Activated CD8-positive, alpha-beta T cell treated with anti-CD3 and anti-CD28 coated beads for 36 hours (primary cell): Measurements from ENCODE around the gene SIRT7. TPM values are rescaled to one million over a fixed set of nuclear protein-coding genes. Genes with fewer than 3 reads are reported as not detected.

Source experiments
- ATAC-seq: fragments of 200-7000 bp; cut with Tn5 transposase; one replicate; pipeline ENCODE4 v1.10.0; 2021; ENCODE audit warnings: mild to moderate bottlenecking, moderate library complexity
- CTCF ChIA-PET: fragments of 350-600 bp; sonication (Branson Sonifier 250); formaldehyde crosslinking; loops from one replicate; lab custom pipeline; 2021; ENCODE audit warnings: antibody characterized with exemption; lab: Charles Lee
- POLR2A ChIA-PET: fragments of 350-600 bp; sonication (Branson Sonifier 250); formaldehyde crosslinking; loops from one replicate; lab custom pipeline; 2021; ENCODE audit warnings: antibody characterized with exemption; lab: Charles Lee
- DNase-seq: peaks from one replicate; pipeline ENCODE4 v3.0.0-alpha.2; 2020
- H3K27ac Mint-ChIP-seq: one replicate; pipeline ENCODE4 v1.8.0; 2021; ENCODE audit warnings: mild to moderate bottlenecking, mixed read lengths
- H3K27me3 Mint-ChIP-seq: one replicate; pipeline ENCODE4 v1.8.0; 2021; ENCODE audit warnings: mixed read lengths
- H3K36me3 Mint-ChIP-seq: one replicate; pipeline ENCODE4 v1.8.0; 2021; ENCODE audit warnings: low read depth, mixed read lengths
- H3K4me1 Mint-ChIP-seq: one replicate; pipeline ENCODE4 v1.8.0; 2021; ENCODE audit warnings: low read depth, mixed read lengths
- H3K4me3 Mint-ChIP-seq: one replicate; pipeline ENCODE4 v1.8.0; 2021; ENCODE audit warnings: mild to moderate bottlenecking, moderate library complexity, mixed read lengths
- H3K9me3 Mint-ChIP-seq: one replicate; pipeline ENCODE4 v1.8.0; 2021; ENCODE audit warnings: mixed read lengths
- CTCF ChIP-seq: fragments of 200-600 bp; IDR thresholded peaks from one replicate; pipeline ENCODE4 v1.8.0; 2022; ENCODE audit warnings: antibody characterized with exemption, mild to moderate bottlenecking
- intact Hi-C: fragments of 100-400 bp; cut with micrococcal nuclease; formaldehyde crosslinking; loops from one replicate; pipeline ENCODE4 v1.10.0; 2022
- total RNA-seq, 2 experiments: library from RNA; stranded (reverse); gene quantifications; one replicate each; pipeline ENCODE4 v1.2.3, GENCODE V29; 2021

Gene SIRT7
- total RNA-seq, 2 experiments from 2014 or later: 28.1 to 32.0 TPM

- no peak for DNase-seq
- peaks cover 10% of the 10 kb centered on the region for H3K4me1 Mint-ChIP-seq
- ChIA-PET POLR2A (interaction anchor here (1.2 to 5.6 kb wide), 5 partner anchors 13 to 51 kb away, joined by 3 to 73 read pairs (median 10); partner anchors contain the start of genes ARHGDIA and P4HB), CTCF (interaction anchor here (1.3 kb wide), 1 partner anchor 69 kb away, joined by 5 read pairs; no protein-coding TSS in a partner anchor)
- H3K27me3 Mint-ChIP-seq: no peaks in the 10 kb centered on the region
- ATAC-seq: no peak
- no peak overlapping the region for H3K27ac Mint-ChIP-seq
- H3K9me3 Mint-ChIP-seq: no peaks in the 10 kb centered on the region
- H3K36me3 Mint-ChIP-seq: peaks cover 69% of the 10 kb centered on the region
- H3K4me3 Mint-ChIP-seq: no peak overlapping the region
- TF ChIP-seq CTCF: no peak
- intact Hi-C loops: no loop called here
These were observed 33.0 kb downstream of the SIRT7 start for GRCh38 chr17:81884968-81885367.

DNA sequence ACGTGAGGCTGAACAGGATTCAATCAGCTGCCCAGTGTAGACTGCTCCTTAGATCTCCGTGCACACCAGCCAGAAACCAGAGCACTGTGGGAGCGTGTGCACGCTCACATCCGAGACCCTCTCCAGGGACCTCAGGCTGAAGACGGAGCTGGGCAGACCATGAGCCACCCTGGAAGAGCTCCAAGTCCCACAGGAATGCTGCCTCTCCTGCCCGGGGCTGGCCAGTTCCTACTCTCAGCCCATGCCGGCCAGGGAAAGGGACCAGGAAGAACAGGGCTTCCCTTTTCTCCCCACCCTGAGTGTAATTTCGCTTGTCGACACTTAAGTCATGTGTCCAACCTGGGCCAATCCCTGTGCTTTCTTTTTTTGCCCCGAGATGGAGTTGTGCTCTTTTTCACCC, 33.5 kb downstream of the SIRT7 start:
- ATAC-seq: peak; percentile 35
- no peak for TF ChIP-seq CTCF

GRCh38 chr17:81879121-81879520, 38.9 kb downstream of the SIRT7 start:
- peaks cover 9% of the 10 kb centered on the region for H3K4me1 Mint-ChIP-seq
- ATAC-seq: no peak
- POLR2A ChIA-PET: interaction anchor here (0.9 to 1.3 kb wide), 2 partner anchors 8 to 10 kb away, joined by 3 read pairs; no protein-coding TSS in a partner anchor
- H3K36me3 Mint-ChIP-seq: peaks cover 44% of the 10 kb centered on the region
- H3K27ac Mint-ChIP-seq: peak overlapping the region; percentile 52
- no peaks in the 10 kb centered on the region for H3K27me3 Mint-ChIP-seq
- CTCF ChIA-PET: interaction anchor here (3.3 kb wide), 1 partner anchor 10 kb away, joined by 13 read pairs; no protein-coding TSS in a partner anchor
- no peak for DNase-seq
- no peak for TF ChIP-seq CTCF
- H3K4me3 Mint-ChIP-seq: no peak overlapping the region
- no peaks in the 10 kb centered on the region for H3K9me3 Mint-ChIP-seq
- intact Hi-C loops: no loop called here

More for the DNA sequence above, 33.5 kb downstream of the SIRT7 start:
- CTCF ChIA-PET: interaction anchor here (1.3 kb wide), 1 partner anchor 69 kb away, joined by 5 read pairs; no protein-coding TSS in a partner anchor
- POLR2A ChIA-PET: interaction anchor here (1.2 to 5.6 kb wide), 4 partner anchors 13 to 51 kb away, joined by 3 to 73 read pairs (median 8); partner anchors contain the start of gene ARHGDIA
- peaks cover 10% of the 10 kb centered on the region for H3K4me1 Mint-ChIP-seq
- no peak overlapping the region for H3K4me3 Mint-ChIP-seq
- H3K27me3 Mint-ChIP-seq: no peaks in the 10 kb centered on the region
- intact Hi-C loops: no loop called here
- H3K27ac Mint-ChIP-seq: no peak overlapping the region
- H3K9me3 Mint-ChIP-seq: no peaks in the 10 kb centered on the region
- H3K36me3 Mint-ChIP-seq: peaks cover 71% of the 10 kb centered on the region
- DNase-seq: no peak

DNA sequence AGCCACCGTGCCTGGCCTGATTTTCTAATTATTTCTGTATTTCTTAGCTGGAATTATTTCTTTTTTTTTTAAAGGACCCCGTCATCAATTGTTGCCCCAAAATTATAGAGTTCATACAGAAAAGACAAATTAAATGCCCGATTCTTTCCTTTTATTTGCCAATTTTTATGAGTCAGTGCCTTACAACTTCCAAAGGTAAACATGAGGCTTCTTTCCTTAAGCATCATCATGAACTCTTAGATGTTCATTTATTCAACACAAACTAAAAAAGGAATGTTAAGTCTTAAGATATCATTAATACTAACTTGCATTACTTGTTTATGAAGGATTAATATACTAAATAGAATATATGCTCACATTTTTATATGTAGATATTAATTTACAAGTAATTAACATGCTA, 39.7 kb downstream of the SIRT7 start:
- H3K4me3 Mint-ChIP-seq: no peak overlapping the region
- ChIA-PET POLR2A (interaction anchor here (1.3 kb wide), 1 partner anchor 9 kb away, joined by 3 read pairs; no protein-coding TSS in a partner anchor), CTCF (interaction anchor here (3.3 kb wide), 1 partner anchor 9 kb away, joined by 13 read pairs; no protein-coding TSS in a partner anchor)
- peaks cover 16% of the 10 kb centered on the region for H3K4me1 Mint-ChIP-seq
- DNase-seq: no peak
- H3K27me3 Mint-ChIP-seq: no peaks in the 10 kb centered on the region
- peaks cover 43% of the 10 kb centered on the region for H3K36me3 Mint-ChIP-seq
- intact Hi-C loops: no loop called here
- no peak overlapping the region for H3K27ac Mint-ChIP-seq
- ATAC-seq: no peak
- no peak for TF ChIP-seq CTCF
- H3K9me3 Mint-ChIP-seq: no peaks in the 10 kb centered on the region

DNA sequence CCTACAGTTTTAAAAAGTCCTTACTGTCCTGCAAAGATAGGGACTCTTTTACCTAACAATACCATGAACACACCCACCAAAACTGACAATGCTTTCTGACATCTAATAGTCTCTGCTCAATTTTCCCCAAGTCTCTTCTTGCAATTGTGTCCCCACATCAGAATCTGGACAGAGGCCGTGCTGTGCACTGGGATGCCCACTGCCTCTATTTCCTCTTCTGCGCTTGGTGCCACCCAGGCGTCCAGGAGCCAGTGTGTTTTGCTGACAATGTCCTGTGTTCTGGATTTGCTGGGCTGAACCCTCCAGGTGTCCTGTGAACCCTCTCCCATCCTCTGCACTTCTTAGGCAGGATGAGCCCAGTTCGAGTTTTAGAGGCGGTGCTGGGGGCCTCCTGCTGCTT, 40.4 kb downstream of the SIRT7 start:
- DNase-seq (no peak), ATAC-seq (no peak)
- TF ChIP-seq CTCF: no peak
- Mint-ChIP-seq H3K4me1 (peaks cover 24% of the 10 kb centered on the region), H3K27ac (no peak overlapping the region), H3K9me3 (no peaks in the 10 kb centered on the region), H3K36me3 (peaks cover 45% of the 10 kb centered on the region), H3K27me3 (no peaks in the 10 kb centered on the region), H3K4me3 (no peak overlapping the region)
- ChIA-PET CTCF (no interaction called here), POLR2A (interaction anchor here (1.2 to 1.8 kb wide), 2 partner anchors 9 to 14 kb away, joined by 4 to 10 read pairs; partner anchors contain the start of genes ALYREF and ANAPC11)
- intact Hi-C loops: no loop called here
